K562 (cell line): Measurements from ENCODE around the gene CBL. TPM values are rescaled to one million over a fixed set of nuclear protein-coding genes. Genes with fewer than 3 reads are reported as not detected.
A peak's percentile ranks its signal among the peaks of the same experiment; 100 is the strongest.

Source experiments
- NFE2 ChIP-seq: IDR thresholded peaks from 2 replicates; pipeline ENCODE4 v1.6.1; 2014; ENCODE audit warnings: antibody characterized with exemption, low read depth
- PHTF2 ChIP-seq: fragments of 250-450 bp; sonication (Bioruptor Pico); IDR thresholded peaks from 2 replicates; pipeline ENCODE4 v1.5.0; 2021; ENCODE audit warnings: mild to moderate bottlenecking
- PRPF4 ChIP-seq: fragments of 200-400 bp; formaldehyde crosslinking; IDR thresholded peaks from one replicate; pipeline ENCODE4 v1.6.1; 2017; ENCODE audit warnings: low read length, low read depth, mild to moderate bottlenecking; ENCODE audit not compliant: insufficient read depth, poor library complexity, severe bottlenecking
- RFX1 ChIP-seq: fragments of 450-650 bp; IDR thresholded peaks from 2 replicates; pipeline ENCODE4 v1.6.1; 2016; ENCODE audit warnings: mild to moderate bottlenecking, moderate library complexity
- SMARCE1 ChIP-seq: fragments of 450-650 bp; IDR thresholded peaks from 2 replicates; pipeline ENCODE4 v1.7.1; 2016; ENCODE audit warnings: mild to moderate bottlenecking
- SUPT5H ChIP-seq: fragments of 450-650 bp; IDR thresholded peaks from 2 replicates; pipeline ENCODE4 v1.6.1; 2016
- ZNF263 ChIP-seq: sonication (generic); formaldehyde crosslinking; IDR thresholded peaks from 2 replicates; pipeline ENCODE4 v1.8.0; 2022; ENCODE audit warnings: mild to moderate bottlenecking, missing genetic modification reagents, borderline replicate concordance
- ZNF764 ChIP-seq: fragments of 250-450 bp; sonication (Bioruptor Pico); IDR thresholded peaks from 2 replicates; pipeline ENCODE4 v1.4.0; 2020; ENCODE audit warnings: low read depth, mild to moderate bottlenecking, moderate library complexity
- polyA plus RNA-seq, 8 experiments: library from polyadenylated mRNA; depleted of rRNA in 4 of 8; stranded (reverse) in 5 of 8; unstranded in 3 of 8; fragments of >200 nt; fragmentation: Nextera tagmentation in 2 of 8; fragmentation: Illumina TruSeq in 1 of 8; extraction: Ambion mirVana in 2 of 8; extraction: Trizol in 1 of 8; gene quantifications; 2 replicates each; pipeline versions ENCODE4 v1.2.1 to v1.2.3, GENCODE V29; 2011 to 2014; ENCODE audit warnings: inconsistent platforms in 1 of 8, missing spikeins in 1 of 8
- total RNA-seq, 7 experiments: library from RNA; depleted of rRNA in 6 of 7; stranded (reverse); fragments of >200 nt in 6 of 7; fragmentation: Illumina TruSeq in 2 of 7; extraction: Trizol in 2 of 7; gene quantifications; 2 replicates each; pipeline versions ENCODE4 v1.2.1 to v1.2.3, GENCODE V29; 2011 to 2021; ENCODE audit warnings: low replicate concordance in 1 of 7
- TF ChIP-seq, protein P1 (sequence below), 2 experiments: IDR thresholded peaks; 2 replicates each; pipeline ENCODE4 v1.6.1; 2012; ENCODE audit warnings: improper control_type of control experiment in 2 of 2, low read depth in 2 of 2, low read length in 2 of 2, borderline replicate concordance in 1 of 2
- TF ChIP-seq, protein P2 (sequence below): IDR thresholded peaks from 2 replicates; pipeline ENCODE4 v1.6.1; 2016; ENCODE audit warnings: missing genetic modification characterization, missing compliant biosample characterization
- TF ChIP-seq, protein P3 (sequence below): fragments of 450-650 bp; IDR thresholded peaks from 2 replicates; pipeline ENCODE4 v1.6.1; 2018; ENCODE audit not compliant: partially characterized antibody
- TF ChIP-seq, protein P4 (sequence below): fragments of 250-450 bp; sonication (Bioruptor Pico); IDR thresholded peaks from 2 replicates; pipeline ENCODE4 v1.5.0; 2021; ENCODE audit warnings: mild to moderate bottlenecking, moderate library complexity
- TF ChIP-seq, protein P5 (sequence below): sonication (generic); formaldehyde crosslinking; IDR thresholded peaks from 2 replicates; pipeline ENCODE4 v1.8.0; 2022; ENCODE audit warnings: missing genetic modification reagents, mild to moderate bottlenecking, borderline replicate concordance

Gene CBL
- total and polyA plus RNA-seq, 9 of the 15 experiments (the other 6 are each of a cell fraction or from before 2014, with no cell fraction given), result 3.2 to 24.9 (median 9.9) TPM

DNA sequence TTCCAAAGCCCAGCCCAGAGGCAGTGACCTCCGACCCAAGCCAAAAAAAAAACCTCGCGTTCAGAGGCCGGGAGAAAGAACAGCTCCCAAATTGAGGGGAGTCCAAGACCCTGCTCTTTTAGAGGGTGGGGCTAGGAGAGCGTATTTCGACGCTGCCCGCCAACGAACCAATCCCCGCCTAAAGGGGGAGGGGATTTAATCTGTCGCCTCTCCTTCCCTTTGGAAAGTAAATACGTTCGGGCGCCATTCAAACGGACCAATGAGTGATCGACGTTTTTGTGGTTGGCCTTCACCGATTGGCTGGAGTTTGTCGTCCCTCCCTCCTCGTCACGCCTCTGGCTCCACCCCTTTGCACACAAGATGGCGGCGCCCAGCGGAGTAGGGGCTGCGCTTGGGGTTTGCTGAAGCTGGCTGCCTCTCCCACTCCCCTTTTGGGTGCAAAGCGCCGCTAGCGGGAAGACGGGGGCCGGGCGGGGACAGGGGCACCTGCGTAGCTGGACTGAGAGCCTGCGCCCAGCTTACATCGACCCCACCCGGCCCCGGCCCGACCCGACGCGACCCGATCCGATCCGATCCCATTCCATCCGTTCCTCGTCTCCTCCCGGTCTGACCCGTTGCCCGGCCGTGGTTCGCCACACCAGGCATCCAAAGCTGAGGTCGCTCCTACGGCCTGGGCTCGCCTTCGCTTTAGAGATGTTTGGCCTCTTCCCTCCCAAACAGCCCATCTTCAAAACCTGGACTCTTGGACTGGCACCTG is 128.2 kb downstream of the CBL start, which contains the start of gene RNF26 (continued):
- TF ChIP-seq, protein P1, sequence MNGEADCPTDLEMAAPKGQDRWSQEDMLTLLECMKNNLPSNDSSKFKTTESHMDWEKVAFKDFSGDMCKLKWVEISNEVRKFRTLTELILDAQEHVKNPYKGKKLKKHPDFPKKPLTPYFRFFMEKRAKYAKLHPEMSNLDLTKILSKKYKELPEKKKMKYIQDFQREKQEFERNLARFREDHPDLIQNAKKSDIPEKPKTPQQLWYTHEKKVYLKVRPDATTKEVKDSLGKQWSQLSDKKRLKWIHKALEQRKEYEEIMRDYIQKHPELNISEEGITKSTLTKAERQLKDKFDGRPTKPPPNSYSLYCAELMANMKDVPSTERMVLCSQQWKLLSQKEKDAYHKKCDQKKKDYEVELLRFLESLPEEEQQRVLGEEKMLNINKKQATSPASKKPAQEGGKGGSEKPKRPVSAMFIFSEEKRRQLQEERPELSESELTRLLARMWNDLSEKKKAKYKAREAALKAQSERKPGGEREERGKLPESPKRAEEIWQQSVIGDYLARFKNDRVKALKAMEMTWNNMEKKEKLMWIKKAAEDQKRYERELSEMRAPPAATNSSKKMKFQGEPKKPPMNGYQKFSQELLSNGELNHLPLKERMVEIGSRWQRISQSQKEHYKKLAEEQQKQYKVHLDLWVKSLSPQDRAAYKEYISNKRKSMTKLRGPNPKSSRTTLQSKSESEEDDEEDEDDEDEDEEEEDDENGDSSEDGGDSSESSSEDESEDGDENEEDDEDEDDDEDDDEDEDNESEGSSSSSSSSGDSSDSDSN (IDR thresholded peaks at IDR 0.05; ENCODE audit: borderline replicate concordance in 1 of 2, low read depth in 2 of 2, low read length in 2 of 2), result no peak
- no peak for TF ChIP-seq ZNF263 (CRISPR knock-in tag)
- TF ChIP-seq PHTF2 (CRISPR knock-in tag), result no peak
- TF ChIP-seq, protein P2, sequence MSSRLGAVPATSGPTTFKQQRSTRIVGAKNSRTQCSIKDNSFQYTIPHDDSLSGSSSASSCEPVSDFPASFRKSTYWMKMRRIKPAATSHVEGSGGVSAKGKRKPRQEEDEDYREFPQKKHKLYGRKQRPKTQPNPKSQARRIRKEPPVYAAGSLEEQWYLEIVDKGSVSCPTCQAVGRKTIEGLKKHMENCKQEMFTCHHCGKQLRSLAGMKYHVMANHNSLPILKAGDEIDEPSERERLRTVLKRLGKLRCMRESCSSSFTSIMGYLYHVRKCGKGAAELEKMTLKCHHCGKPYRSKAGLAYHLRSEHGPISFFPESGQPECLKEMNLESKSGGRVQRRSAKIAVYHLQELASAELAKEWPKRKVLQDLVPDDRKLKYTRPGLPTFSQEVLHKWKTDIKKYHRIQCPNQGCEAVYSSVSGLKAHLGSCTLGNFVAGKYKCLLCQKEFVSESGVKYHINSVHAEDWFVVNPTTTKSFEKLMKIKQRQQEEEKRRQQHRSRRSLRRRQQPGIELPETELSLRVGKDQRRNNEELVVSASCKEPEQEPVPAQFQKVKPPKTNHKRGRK, result no peak
- TF ChIP-seq, protein P3, sequence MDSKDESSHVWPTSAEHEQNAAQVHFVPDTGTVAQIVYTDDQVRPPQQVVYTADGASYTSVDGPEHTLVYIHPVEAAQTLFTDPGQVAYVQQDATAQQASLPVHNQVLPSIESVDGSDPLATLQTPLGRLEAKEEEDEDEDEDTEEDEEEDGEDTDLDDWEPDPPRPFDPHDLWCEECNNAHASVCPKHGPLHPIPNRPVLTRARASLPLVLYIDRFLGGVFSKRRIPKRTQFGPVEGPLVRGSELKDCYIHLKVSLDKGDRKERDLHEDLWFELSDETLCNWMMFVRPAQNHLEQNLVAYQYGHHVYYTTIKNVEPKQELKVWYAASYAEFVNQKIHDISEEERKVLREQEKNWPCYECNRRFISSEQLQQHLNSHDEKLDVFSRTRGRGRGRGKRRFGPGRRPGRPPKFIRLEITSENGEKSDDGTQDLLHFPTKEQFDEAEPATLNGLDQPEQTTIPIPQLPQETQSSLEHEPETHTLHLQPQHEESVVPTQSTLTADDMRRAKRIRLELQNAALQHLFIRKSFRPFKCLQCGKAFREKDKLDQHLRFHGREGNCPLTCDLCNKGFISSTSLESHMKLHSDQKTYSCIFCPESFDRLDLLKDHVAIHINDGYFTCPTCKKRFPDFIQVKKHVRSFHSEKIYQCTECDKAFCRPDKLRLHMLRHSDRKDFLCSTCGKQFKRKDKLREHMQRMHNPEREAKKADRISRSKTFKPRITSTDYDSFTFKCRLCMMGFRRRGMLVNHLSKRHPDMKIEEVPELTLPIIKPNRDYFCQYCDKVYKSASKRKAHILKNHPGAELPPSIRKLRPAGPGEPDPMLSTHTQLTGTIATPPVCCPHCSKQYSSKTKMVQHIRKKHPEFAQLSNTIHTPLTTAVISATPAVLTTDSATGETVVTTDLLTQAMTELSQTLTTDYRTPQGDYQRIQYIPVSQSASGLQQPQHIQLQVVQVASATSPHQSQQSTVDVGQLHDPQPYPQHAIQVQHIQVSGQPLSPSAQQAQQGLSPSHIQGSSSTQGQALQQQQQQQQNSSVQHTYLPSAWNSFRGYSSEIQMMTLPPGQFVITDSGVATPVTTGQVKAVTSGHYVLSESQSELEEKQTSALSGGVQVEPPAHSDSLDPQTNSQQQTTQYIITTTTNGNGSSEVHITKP, result peak; percentile 85
- TF ChIP-seq, protein P4, sequence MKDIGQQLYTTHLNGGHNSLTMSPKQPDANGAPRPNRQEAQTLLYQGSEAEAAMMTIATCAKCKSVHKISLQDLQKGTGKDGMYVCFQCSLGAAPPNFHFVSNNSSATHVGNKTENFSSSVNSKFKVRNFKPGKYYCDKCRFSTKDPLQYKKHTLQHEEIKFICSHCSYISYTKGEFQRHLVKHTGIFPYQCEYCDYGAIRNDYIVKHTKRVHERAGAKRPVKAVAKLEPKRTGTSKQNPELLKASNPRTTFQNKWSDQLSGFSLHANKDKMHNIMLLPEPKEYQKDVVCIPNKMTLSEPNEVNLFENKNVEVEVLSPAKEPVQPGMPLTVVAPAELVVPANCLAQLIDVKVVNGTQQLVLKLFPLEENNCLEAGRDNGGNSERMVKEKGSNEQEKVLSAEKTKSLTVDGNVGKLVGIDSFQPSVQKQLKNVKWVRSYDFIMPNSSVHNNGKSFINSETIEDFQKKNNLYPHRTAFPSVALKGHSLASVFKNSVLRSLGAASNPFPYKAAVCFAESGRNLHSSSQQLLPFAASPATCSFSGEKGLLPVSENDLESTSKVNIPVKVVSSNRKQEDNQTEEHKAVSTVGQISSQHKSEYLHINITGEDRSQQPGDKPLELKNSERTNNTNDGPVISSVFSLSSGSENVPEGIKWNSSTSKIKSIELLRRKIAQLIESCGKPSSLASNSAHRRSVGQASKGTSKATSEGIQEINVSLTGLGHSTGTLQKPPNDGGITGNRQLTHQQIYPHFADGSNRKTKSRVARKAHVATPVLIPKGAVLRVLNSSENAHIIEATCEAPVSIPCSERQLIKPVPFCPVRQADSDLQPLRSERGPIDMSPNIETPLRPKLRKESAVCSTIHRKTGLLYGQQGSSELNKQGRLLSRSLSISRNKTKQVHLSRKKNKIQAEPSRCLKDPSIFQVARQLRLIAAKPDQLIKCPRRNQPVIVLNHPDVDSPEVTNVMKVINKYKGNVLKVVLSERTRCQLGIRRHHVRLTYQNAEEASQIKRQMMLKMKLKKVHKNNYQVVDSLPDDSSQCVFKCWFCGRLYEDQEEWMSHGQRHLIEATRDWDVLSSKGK (CRISPR knock-in tag), result no peak
- TF ChIP-seq, protein P5, sequence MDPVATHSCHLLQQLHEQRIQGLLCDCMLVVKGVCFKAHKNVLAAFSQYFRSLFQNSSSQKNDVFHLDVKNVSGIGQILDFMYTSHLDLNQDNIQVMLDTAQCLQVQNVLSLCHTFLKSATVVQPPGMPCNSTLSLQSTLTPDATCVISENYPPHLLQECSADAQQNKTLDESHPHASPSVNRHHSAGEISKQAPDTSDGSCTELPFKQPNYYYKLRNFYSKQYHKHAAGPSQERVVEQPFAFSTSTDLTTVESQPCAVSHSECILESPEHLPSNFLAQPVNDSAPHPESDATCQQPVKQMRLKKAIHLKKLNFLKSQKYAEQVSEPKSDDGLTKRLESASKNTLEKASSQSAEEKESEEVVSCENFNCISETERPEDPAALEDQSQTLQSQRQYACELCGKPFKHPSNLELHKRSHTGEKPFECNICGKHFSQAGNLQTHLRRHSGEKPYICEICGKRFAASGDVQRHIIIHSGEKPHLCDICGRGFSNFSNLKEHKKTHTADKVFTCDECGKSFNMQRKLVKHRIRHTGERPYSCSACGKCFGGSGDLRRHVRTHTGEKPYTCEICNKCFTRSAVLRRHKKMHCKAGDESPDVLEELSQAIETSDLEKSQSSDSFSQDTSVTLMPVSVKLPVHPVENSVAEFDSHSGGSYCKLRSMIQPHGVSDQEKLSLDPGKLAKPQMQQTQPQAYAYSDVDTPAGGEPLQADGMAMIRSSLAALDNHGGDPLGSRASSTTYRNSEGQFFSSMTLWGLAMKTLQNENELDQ (CRISPR knock-in tag), result no peak
- TF ChIP-seq ZNF764 (CRISPR knock-in tag), result no peak
- TF ChIP-seq NFE2, result no peak
- TF ChIP-seq SUPT5H, result peak; percentile 82
- TF ChIP-seq SMARCE1, result no peak
- TF ChIP-seq PRPF4, result no peak
- no peak for TF ChIP-seq RFX1
